Neural crest cell (in vitro differentiated cells): Measurements from ENCODE around the gene GTSE1. TPM values are rescaled to one million over a fixed set of nuclear protein-coding genes. Genes with fewer than 3 reads are reported as not detected.
A peak's percentile ranks its signal among the peaks of the same experiment; 100 is the strongest.

Source experiments
- DNase-seq: peaks from one replicate; pipeline ENCODE4 v3.0.0; 2021; ENCODE audit warnings: low read depth, mixed read lengths, low spot score
- H3K27ac Mint-ChIP-seq: one replicate; pipeline ENCODE4 v1.8.0; 2021; ENCODE audit warnings: mild to moderate bottlenecking, mixed read lengths; ENCODE audit not compliant: unreplicated experiment
- H3K27me3 Mint-ChIP-seq: 2 replicates; pipeline ENCODE4 v1.8.0; 2021; ENCODE audit warnings: low read depth, mild to moderate bottlenecking, mixed read lengths
- H3K36me3 Mint-ChIP-seq: 2 replicates; pipeline ENCODE4 v1.8.0; 2021; ENCODE audit warnings: low read depth, mild to moderate bottlenecking, mixed read lengths
- H3K4me1 Mint-ChIP-seq: 2 replicates; pipeline ENCODE4 v1.8.0; 2021; ENCODE audit warnings: mixed read lengths
- H3K4me3 Mint-ChIP-seq: one replicate; pipeline ENCODE4 v1.8.0; 2021; ENCODE audit warnings: mild to moderate bottlenecking, mixed read lengths
- H3K9me3 Mint-ChIP-seq: 2 replicates; pipeline ENCODE4 v1.8.0; 2021; ENCODE audit warnings: mixed read lengths
- total RNA-seq: library from RNA; stranded (reverse); gene quantifications from 2 replicates; pipeline ENCODE4 v1.2.1, GENCODE V29; 2021
- TF ChIP-seq, protein P1 (sequence below): fragments of 200-600 bp; sonication (generic); conservative IDR thresholded peaks from 2 replicates; pipeline ENCODE4 v1.5.0; 2021; ENCODE audit warnings: antibody characterized with exemption, mild to moderate bottlenecking

Gene GTSE1
- total RNA-seq, 1 donor from 2014 or later: 67.6 TPM

DNA sequence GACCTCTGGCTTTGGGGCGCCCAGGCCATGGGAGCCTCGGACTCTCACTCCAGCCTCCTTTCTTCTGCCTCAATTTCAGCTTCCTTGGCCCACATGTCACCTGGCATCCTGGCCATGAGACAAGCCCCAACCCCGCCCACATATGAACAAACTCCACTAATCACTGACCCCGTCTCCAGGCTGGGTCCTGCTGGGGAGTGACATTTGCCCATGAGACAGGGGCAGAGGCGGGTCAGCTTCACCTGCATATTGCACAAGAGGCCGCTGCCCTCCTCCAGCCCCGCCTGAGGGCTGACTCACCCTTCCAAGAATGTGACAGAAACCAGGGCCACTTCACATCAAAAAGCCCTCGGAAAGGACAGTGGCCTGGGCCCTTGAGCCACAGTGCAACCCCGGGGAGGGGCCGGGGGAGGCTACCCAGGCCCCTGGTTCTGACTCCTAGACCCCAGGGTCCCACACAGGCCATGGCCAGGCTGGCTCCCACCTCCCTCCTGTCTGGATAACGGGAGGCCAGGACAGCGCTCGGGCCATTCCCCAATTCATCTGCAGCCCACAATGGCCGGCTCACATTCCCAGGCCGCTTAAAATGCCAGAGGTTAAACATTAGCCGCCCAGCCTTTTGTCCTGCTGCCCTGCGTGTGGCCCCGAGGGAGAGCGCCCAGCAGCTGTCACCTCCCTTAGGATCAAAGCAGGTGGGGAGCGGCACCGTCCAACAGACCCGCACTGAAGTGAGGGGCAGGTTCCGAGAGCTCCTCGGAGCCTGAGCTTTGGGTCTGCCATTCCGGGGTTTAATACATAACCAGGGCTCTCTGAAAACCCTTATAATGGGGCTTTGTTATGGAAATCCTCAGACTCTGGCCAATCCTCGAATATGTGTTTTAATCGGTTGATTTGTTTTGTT lies 81.1 kb downstream of the GTSE1 start:
- Mint-ChIP-seq H3K36me3 (peaks cover 5% of the 10 kb centered on the region), H3K27me3 (peaks cover 36% of the 10 kb centered on the region), H3K4me1 (peaks cover 37% of the 10 kb centered on the region), H3K4me3 (peak overlapping the region; percentile 74), H3K9me3 (peaks cover 3% of the 10 kb centered on the region), H3K27ac (no peak overlapping the region)
- TF ChIP-seq, protein P1, sequence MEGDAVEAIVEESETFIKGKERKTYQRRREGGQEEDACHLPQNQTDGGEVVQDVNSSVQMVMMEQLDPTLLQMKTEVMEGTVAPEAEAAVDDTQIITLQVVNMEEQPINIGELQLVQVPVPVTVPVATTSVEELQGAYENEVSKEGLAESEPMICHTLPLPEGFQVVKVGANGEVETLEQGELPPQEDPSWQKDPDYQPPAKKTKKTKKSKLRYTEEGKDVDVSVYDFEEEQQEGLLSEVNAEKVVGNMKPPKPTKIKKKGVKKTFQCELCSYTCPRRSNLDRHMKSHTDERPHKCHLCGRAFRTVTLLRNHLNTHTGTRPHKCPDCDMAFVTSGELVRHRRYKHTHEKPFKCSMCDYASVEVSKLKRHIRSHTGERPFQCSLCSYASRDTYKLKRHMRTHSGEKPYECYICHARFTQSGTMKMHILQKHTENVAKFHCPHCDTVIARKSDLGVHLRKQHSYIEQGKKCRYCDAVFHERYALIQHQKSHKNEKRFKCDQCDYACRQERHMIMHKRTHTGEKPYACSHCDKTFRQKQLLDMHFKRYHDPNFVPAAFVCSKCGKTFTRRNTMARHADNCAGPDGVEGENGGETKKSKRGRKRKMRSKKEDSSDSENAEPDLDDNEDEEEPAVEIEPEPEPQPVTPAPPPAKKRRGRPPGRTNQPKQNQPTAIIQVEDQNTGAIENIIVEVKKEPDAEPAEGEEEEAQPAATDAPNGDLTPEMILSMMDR: no peak
- DNase-seq: peak; percentile 22

DNA sequence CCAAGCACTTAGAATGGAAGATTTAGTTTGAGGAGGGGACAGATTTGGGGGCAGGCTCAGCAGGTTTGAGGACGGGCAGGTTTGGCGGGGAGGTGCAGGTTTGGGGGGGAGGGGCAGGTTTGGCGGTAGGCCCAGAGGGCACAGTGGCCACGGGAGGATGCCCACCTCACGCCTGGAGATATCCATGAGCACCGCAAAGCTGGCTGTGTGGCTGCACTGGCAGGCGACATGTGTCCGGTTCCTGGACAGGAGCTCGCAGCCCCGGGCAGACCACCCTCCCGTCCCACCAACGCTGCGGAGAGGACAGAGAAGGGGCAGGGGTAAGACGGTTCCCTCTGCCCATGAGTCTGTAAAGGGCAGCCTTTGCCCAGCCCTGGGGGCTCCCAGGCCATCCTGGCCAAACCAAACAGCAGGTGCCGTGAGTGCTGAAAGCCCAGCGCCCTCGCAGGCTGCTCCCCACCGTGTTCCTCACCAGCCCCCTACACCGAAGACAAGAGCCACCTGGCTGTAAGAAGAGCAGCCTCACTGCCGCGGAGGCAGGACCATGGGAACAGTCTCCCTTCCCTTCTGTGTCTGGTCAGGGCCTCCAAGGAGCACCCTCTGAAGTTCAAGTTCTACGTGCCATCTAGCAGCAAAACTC lies 81.9 kb downstream of the GTSE1 start:
- no peak for DNase-seq
- TF ChIP-seq, protein P1: no peak
- Mint-ChIP-seq H3K9me3 (peaks cover 3% of the 10 kb centered on the region), H3K4me1 (peaks cover 37% of the 10 kb centered on the region), H3K36me3 (peaks cover 5% of the 10 kb centered on the region), H3K27me3 (peaks cover 35% of the 10 kb centered on the region), H3K27ac (no peak overlapping the region), H3K4me3 (no peak overlapping the region)

DNA sequence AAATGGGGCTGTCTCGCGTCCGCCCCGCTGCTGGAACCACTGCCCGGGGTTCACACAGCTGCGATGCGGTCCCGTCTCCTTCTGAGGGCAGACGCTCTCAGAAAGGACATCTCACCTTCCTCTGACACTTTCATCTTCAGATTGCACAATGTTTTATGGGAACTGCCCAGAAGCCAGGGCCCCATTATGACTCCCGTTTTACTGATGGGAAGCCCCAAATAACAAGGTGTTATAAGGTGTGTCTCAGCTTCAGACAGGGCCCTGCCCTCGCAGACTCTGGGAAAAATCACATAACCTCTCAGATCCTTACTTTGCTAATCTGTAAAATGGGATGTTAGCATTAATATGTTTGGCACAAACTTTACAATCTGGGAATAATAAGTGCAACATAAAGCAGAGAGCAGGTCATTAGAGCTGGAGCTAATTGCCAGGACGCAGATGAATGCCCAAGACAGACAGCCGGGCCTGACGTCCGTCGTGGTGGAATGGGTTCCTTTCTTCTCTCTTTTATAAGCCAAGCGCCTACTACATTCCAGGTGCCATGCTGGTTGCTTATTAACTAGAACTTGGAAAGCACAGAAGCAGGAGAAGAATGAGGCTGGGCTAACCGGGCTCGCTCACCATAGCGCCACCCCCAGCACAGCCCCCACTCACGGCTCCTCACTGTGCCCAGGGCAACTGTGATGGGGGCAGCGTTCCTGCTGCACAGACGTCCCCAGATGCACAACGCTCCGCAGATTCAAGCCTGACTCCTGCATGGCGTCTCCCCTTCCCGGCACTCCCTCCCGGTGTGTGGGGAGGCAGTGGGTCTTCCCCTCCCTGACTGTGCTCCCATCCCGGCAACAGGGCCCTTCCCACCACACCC lies 82.6 kb downstream of the GTSE1 start:
- no peak for DNase-seq
- TF ChIP-seq, protein P1: no peak
- peaks cover 37% of the 10 kb centered on the region for H3K4me1 Mint-ChIP-seq
- H3K4me3 Mint-ChIP-seq: no peak overlapping the region
- H3K36me3 Mint-ChIP-seq: peaks cover 5% of the 10 kb centered on the region
- H3K9me3 Mint-ChIP-seq: peaks cover 3% of the 10 kb centered on the region
- H3K27ac Mint-ChIP-seq: no peak overlapping the region
- H3K27me3 Mint-ChIP-seq: peaks cover 32% of the 10 kb centered on the region

DNA sequence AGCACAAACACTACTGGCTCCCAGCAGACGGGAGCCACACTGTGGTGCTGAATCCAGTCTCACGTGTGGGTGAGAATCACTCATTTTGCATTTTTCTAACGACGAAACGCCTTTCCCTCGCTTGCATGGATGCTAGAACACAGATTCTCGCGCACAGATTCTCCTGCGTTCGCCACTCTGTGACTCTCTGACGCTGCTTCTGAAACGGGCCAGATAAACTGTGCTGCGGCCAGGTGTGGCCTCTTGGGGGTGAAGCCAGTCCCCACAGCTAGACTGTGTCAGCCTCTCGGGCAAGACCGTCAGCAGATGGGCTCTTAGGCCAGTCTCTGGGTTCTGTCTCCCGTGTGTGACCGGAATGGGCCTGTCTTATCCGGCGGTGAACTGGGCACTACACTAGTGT lies 83.4 kb downstream of the GTSE1 start:
- Mint-ChIP-seq H3K4me3 (no peak overlapping the region), H3K27ac (no peak overlapping the region), H3K9me3 (peaks cover 3% of the 10 kb centered on the region), H3K36me3 (peaks cover 5% of the 10 kb centered on the region), H3K27me3 (peaks cover 32% of the 10 kb centered on the region), H3K4me1 (peaks cover 37% of the 10 kb centered on the region)
- DNase-seq: no peak
- TF ChIP-seq, protein P1: no peak

Other genes with a start within 250 kb of the GTSE1 start
- 15.6 and 18.1 TPM in 2 replicates for gene PPARA, start 146.3 kb upstream of the GTSE1 start, total RNA-seq
- gene CDPF1, start 46.6 kb upstream of the GTSE1 start, total RNA-seq: 11.1 and 11.7 TPM in 2 replicates
- 0.02 TPM in 1 of 2 replicates, not detected in the other for gene PKDREJ, start 33.5 kb upstream of the GTSE1 start, total RNA-seq
- 34.8 and 39.6 TPM in 2 replicates for gene TTC38, start 28.9 kb upstream of the GTSE1 start, total RNA-seq
- 86.4 and 87.0 TPM in 2 replicates for gene TRMU, start 38.8 kb downstream of the GTSE1 start, total RNA-seq
- 5.1 and 5.4 TPM in 2 replicates for gene CELSR1, start 240.8 kb downstream of the GTSE1 start, total RNA-seq